22Rv1 (cell line): ENCODE results near the gene PEX6.

Source experiments
- CTCF ChIP-seq: fragments of 450-650 bp; IDR thresholded peaks from 2 replicates; pipeline ENCODE4 v1.5.1; 2017; ENCODE audit warnings: mild to moderate bottlenecking
- ZFX ChIP-seq: fragments of 450-650 bp; IDR thresholded peaks from 2 replicates; pipeline ENCODE4 v1.6.1; 2017; ENCODE audit warnings: antibody characterized with exemption, borderline replicate concordance

DNA sequence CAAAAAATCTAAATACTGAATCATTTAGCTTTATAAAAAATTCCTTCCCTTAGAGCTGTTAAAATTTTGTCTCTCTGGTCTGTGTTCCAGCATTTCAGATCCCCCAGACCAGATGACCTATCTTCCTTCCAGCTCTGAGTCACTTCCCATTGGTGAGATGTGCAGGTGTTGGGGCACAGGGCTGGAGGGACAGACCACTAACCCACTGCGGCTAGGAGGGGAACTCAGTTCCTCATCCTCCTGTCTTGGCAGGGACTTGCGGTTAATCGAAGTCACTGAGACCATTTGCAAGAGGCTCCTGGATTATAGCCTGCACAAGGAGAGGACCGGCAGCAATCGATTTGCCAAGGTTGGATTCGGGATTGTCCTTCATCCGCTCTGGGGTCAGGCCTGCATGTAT lies 43.7 kb downstream of the PEX6 start:
- no peak for TF ChIP-seq CTCF
- TF ChIP-seq ZFX: no peak
